HG02642 (cell line): ENCODE data around the gene NFKBIE.
A peak's percentile ranks its signal among the peaks of the same experiment; 100 is the strongest.

Experiments
- ATAC-seq: cut with Tn5 transposase; IDR thresholded peaks from one replicate; pipeline ENCODE4 v1.9.1; 2021; ENCODE audit warnings: mild to moderate bottlenecking; ENCODE audit not compliant: unreplicated experiment, poor library complexity

NFKBIE gene

DNA sequence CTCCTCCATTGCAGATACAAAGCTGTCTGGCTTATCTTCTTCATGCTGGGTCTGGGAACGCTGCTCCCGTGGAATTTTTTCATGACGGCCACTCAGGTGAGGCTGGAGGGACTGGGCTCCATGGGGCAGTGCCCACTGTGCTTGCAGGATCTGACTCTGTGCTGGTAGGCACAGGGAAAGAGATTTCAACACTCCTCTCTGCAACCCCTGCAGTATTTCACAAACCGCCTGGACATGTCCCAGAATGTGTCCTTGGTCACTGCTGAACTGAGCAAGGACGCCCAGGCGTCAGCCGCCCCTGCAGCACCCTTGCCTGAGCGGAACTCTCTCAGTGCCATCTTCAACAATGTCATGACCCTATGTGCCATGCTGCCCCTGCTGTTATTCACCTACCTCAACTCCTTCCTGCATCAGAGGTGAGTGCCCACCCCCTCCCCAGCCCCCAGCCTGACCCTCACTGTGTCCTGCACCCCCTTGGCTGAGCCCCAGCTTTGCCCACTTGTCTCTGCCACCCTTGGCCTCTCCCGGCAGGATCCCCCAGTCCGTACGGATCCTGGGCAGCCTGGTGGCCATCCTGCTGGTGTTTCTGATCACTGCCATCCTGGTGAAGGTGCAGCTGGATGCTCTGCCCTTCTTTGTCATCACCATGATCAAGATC is 35.8 kb downstream of the NFKBIE start:
- ATAC-seq, result no peak

DNA sequence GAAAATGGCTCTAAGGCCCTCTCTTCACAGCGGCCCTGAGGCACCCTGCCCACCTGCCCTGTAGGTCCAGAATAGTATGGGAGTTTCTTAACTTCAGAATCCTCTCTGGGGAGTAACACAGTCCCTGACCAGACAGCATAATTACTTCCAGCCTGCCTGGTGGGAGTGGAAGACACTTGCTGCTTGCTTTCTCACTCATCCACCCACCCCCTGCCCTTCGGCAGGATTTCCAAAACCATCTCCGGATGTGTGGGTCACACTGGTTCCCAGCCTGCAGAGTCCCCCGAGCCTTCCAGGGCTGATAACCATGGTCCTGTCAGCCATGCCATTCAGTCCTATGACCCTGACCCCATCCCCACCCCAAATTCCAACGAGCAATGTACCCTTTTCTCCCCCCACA is 36.5 kb downstream of the NFKBIE start:
- ATAC-seq, result no peak

GRCh38 chr6:44228433-44228832 is 36.9 kb downstream of the NFKBIE start:
- ATAC-seq, result no peak

DNA sequence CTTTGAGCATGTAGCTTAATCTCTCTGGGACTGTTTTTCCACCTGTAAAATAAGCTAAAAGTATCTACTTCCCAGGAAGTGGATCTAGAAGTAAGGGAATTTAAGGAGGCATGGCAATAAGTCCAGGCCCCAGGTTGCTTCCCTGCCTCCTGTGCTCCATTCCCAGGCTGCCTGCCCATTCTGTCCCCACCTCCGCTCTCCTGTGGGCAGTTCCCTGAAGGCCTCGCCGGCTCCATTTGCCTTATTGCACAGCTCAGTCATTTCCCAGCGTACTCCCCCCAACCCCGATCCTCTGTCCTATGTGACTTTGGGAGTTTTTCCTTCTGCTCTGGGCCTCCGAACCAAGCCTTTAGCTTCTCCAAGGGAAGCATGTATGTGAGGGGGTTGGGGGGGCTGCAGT is 37.3 kb downstream of the NFKBIE start:
- ATAC-seq, result no peak

DNA sequence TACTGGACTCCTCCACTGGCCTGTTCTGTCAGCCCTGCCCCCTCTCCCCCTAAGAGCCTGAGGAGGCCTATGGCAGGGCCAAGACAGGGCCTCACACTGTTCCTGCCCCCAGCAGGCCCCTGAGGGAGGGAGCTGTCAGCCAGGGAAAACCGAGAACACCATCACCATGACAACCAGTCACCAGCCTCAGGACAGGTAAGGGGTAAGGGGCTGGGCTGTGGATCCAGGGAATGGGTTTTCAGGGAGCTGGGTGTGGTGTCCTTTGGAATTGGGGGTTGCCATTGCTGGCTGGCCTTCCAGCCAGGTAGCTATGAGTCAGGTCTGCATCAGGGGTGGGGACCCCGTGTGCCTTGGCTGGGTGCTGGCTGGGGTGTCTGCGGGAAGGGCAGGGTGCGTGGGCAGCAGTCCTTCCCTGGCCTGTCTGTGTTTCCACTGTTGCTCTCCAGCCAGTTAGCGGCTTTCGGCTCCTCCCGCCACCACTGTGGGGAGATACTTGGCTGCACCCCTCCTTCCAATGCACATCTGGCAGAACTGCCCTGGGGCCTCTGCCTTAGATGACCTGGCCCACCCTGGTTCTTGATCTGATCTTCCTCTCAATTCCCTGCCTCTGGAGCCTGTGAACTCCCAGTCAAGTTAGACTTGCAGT is 38.1 kb downstream of the NFKBIE start:
- ATAC-seq, result no peak

DNA sequence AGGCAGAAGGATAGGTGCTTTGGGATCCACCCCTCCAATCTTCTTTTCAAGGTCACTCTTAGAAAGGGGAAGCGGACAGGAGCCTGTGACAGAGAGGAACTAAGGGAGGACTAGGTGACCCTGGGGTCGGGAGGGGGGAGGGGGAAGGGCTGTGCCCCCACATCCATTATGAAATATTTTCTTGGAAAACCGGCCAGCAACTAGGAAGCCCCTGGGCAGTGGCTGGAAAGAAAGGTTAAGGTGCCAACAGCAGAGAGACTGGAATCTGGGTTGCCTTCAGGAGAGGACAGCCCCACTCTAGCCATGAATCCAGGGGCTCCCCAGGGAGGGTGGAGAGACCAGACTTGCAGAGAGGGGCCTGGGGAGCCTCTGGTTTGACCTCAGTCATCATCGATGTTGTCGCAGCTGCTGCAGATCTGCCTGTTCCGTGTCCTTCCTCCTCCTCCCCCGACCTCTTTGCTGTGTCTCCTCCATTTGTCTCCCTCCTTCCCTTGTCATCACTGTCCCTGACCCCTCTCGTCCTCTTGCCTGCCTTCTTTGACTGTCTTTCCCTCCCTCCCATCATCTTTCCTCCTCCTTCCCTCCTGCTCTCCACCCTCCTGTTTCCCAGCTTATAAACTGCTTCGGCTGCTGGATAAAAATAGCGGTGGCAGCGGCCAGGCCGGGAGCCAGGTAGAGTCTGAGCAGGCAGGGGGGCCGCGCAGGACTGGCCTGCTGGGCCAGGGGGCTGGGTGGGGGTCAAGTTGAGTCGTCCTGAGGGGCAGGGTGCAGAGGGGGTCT is 38.8 kb downstream of the NFKBIE start:
- ATAC-seq, result no peak

DNA sequence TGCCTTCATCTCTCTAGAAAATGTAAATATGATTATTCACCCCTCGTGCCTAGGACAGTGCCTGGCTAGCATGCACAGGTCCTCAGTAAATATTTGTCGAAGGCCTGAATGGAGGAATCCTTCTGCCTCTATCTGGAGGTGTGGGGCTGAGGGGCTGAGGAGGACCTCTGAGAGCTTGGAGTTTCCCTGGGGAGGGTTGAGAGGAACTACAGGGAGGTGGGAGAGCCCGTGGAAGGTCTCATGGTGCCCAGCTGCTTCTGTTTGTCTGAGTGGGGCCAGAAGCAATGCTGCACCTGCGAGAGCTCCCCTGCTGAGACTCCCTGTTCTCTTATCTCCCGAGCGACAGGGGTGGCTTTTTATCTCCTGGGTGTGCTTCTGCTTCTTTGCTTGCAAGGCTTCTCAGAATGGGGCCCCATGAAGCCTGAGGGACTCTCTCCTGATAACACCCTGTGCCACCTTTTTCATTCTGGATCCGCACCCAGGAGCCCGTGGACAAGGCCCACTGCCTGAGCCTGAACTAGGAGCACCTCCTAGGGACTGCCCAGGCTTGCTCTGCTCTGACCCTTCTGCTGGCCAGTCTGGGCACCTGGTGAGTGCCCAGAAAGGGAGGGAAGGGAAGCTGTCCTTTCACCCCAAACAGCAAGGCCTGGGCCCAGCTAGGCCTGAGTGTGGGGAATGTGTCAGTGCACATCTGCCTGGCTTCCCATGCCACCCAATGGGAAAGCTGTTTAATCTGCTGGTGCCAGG is 39.6 kb downstream of the NFKBIE start:
- ATAC-seq, result no peak

DNA sequence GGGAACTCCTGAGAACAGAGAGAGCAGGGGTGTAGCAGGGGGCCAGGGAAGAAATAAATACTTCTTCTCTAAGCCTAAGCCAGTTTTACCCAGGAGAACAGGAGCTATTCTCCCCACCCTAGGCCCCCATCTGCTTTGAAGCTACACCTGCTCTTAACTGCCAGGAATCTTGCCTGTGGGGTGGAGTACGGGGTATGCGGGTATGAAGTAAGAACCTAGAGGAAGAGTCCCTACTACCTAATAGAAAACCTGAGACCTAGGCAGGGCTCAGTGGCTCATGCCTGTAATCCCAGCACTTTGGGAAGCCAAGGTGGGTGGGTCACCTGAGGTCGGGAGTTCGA is 40.4 kb downstream of the NFKBIE start:
- no peak for ATAC-seq

DNA sequence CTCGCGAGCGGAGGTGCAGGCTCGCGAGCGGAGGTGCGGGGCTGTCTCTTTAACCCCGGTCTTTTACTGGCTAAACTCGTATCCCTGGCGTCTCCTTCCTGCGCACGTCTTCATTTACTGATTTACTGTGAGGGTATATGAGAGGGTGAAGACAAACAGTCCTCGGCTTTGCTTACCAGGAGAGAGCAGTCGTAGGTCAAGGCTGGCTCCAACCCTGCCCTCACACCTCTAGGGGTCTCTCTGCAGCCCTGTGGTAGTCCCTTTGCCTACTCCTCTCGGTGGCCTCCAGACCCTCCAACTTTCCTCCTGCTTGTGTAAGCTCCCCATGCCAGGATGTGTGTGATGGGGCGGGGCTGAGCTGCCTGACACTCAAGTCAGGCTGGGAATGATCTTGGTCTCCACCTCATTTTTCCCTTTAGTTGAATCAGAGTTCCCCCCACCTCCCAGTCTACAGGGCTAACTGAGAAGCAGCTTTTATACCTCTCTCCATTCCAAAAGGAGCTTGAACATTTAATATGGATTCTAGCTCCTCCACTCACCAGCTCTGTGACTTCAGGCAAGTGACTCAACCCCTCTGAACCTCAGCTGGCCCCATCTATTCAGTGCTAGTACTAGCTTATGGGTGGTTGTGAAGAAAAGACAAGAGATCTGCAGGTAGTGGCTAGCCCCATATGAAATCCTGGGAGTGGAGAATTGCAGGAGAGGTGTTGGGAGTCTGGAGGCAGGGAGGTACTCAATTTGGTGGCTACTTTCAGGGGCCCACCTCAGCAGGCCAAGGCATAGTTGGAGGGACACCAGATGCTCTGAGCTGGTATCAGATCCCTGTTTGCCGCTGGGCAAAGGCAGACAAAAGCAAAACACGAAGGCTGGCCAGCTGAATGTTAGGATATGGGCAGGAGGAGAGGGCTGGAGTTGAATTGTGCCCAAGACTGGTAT is 41.1 kb downstream of the NFKBIE start:
- ATAC-seq, result no peak

- peak; percentile 54 for ATAC-seq
Measured at GRCh38 chr6:44223319-44224028, 41.9 kb downstream of the NFKBIE start, which contains the start of gene SLC29A1. TSS of gene SLC29A1 (plus strand) at chr6:44223595. CDS start at chr6:44227314, 3,719 bp downstream.

DNA sequence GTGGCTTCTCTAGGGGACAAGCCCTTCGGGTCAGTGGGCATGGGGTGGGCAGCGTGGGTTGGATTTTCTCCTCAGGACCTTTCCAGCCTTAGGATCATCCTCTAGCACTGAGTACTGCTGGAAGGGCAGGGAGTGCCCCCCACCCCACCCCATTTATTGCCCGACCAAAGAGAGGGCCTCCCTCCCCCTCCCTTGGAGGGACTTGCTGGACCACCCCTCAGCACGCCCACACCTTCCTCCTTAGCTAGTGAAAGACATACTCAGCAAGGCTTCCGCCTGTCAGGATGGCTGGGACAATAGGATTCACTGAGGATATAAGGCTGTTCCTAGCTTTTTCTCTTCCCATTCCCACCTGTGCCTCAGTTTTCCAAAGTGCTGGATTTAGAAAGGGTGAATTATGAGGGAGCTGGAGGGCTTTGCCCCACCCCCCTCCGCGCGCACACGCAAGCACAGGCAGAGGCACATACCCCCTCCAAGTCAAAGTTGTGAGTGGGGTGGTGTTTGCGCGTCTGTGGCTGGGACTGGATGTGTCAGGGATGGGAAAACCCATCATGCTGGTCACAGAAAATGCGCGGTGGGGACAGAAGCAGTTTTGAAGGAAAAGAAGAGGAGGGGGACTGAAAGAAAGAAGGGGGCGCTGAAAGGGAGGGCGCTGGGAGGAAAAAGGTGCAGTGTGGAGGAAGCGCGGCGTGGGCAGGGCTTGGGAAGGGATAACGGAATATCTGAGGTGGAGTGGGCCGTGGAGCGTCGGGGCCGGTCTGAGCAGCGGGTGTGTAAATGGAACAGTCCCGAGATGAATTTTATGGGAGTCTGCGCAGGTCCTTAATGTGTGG is 42.6 kb downstream of the NFKBIE start:
- no peak for ATAC-seq

GRCh38 chr6:44221961-44222335 is 43.4 kb downstream of the NFKBIE start:
- no peak for ATAC-seq

DNA sequence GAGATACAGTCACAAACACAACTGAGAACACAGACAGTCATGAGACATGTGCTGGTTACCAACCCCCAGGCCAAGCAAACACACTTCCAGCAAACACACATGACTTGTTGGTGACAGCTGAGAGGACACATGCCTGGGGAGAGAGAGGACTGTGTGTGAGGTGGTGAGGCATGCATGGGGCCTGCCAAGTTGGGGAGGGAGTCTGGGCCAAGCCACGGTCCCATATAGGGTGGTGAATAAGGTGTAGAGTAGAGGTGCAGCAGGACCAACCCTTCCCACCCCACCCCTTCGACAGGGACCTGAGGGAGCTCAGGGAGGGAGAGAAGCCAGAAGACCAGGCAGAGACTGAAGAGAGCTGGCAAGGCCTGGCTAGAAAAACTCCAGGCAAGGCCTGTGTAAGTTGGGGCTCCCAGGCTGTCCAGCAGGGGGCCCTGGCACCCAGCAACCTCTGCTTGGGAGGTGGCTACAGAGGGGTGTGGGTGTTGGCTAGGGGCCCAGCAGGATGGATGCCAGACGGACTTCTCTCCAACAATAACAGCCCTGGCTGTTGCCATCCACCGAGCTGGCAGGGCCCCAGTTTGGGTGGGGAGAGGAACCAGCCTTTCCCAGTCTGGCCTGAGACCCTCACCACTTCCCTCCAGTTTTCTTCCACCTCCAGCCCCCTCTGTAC is 43.9 kb downstream of the NFKBIE start:
- peak; percentile 45 for ATAC-seq

DNA sequence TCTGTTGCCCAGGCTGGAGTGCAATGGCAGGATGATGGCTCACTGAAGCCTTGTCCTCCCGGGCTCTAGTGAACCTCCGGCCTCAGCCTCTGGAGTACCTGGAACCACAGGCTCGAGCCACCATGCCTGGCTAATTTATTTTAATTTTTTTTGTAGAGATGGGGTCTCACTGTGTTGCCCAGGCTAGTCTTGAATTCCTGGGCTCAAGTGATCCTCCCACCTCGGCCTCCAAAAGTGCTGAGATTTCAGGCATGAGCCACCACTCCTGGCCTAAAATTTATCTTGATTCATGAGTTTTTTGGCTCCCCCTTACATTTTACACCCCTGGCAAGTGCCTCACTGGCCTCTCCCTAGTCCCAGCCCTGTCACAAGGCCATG is 44.4 kb downstream of the NFKBIE start:
- ATAC-seq, result no peak

GRCh38 chr6:44219815-44220784 is 45.3 kb downstream of the NFKBIE start:
- no peak for ATAC-seq

DNA sequence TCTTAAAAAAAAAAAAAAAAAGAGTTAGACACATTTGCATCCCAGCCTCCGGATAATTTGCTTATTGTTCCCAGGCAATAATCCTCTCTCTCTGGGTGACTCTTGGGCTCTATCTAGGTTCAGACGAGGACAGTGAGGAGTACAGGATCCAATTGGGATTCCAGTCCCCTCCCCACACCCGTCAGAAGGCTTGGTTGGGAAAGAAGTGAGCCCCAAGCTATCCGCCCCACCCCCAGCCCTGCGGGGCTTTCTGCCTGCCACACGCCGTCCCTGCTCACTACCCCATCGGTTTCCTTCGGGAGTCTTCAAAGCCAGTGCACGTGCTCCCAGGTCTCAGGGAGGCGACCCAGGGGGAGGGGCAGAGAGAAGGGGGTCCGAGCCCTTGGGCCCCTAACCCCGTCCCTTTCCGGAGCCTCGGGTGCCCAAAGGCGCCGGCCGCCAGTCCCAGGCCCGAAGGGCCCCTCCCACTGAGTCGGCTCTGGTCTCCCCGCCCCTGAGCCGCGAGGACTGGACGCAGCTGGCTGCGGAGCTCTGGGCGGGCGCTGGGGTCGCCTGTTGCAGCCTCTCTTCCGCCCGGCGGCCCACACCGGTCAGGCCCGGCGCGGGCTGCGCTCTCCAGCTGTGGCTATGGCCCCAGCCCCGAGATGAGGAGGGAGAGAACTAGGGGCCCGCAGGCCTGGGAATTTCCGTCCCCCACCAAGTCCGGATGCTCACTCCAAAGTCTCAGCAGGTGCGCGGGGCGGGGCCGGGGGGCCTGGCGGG is 46.1 kb downstream of the NFKBIE start:
- ATAC-seq, result peak; percentile 56
